MM.1S (cell line): Measurements from ENCODE around the gene PCBP2.

Source experiments
- CTCF ChIP-seq: fragments of 300-600 bp; sonication (generic); IDR thresholded peaks from 2 replicates; pipeline ENCODE4 v1.5.1; 2016; ENCODE audit warnings: antibody characterized with exemption, low read length, mixed read lengths
- EZH2 ChIP-seq: fragments of 300-600 bp; sonication (generic); optimal IDR thresholded peaks from 2 replicates; pipeline ENCODE3; 2017; ENCODE audit warnings: low read depth, mild to moderate bottlenecking, antibody characterized with exemption, low read length, mixed read lengths
- EZH2phosphoT487 ChIP-seq: fragments of 300-600 bp; sonication (generic); IDR thresholded peaks from 2 replicates; pipeline ENCODE4 v1.6.1; 2018; ENCODE audit warnings: antibody characterized with exemption, low read length

DNA sequence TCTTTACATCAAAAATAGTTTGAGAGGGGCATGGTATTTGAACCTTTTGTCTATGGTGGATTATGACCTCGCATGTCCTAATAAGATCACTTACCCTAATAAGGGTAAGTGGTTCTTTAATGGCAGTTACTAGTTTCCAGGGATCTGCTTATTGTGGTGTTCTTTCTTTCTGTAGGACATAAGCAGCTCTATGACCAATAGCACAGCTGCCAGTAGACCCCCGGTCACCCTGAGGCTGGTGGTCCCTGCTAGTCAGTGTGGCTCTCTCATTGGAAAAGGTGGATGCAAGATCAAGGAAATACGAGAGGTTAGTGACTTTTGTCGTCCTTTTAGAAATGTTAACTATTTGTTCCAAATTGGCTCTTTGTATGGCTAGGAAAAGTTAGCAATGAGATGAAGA lies 7.2 kb downstream of the PCBP2 start:
- TF ChIP-seq CTCF, result no peak
- no peak for TF ChIP-seq EZH2
- TF ChIP-seq EZH2phosphoT487, result no peak
